Epidermal melanocyte (primary cell): Measurements from ENCODE around the gene KLF12.

ENCODE experiments used
- DNase-seq: peaks from one replicate; pipeline ENCODE4 v3.0.0; 2011; ENCODE audit warnings: low spot score; ENCODE audit not compliant: insufficient read length

Gene KLF12

DNA sequence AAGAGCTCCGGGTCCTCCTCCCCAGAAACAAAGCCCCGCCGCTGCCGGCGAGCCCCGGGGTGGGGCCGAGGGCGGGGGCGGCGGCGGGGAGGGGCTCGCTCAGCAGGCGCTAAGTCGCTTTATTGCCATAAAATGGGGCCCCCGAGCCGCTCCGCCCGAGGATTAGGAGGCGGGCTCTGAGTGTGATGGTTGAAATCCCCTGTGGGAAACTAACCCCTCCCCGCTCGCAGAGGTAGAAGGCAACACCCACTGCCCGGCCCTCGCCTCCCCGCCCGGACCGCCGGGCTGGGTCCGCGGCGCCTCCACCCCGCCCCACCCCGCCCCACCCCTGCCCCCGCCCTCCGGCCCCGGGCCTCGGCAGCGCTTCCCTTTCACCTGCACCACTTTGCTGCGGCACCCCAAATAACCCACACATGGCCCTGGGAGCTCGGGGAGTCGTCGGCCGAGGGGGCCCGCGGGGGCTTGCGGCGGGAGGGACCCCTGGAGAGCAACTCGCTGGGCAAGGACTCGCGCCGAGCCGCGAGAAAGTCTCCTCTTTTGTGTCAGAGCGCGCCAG, at the start of gene KLF12:
TSS of gene KLF12 (minus strand) at position 184 of the 556 bp plus-strand sequence.
- DNase-seq = peak; percentile 51

DNA sequence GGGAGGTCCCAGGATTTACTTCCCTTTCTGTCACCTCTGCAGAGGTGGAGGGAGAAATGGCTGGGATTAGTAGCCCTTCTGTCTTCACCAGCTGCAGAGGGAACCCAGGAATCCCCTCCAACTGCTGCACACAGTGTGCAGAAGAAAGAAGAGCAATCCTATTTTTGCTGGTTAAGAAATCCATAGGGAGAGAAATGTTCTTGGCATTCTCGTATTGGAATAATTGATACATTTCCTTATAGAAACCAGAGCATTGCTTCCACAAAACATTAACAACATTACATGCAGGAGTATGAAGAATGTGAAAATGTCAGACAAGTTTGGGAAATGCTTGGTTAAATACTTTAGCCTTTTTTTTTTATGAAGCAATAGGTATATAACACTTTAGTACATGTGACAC, 48.3 kb upstream of the KLF12 start:
- no peak for DNase-seq

DNA sequence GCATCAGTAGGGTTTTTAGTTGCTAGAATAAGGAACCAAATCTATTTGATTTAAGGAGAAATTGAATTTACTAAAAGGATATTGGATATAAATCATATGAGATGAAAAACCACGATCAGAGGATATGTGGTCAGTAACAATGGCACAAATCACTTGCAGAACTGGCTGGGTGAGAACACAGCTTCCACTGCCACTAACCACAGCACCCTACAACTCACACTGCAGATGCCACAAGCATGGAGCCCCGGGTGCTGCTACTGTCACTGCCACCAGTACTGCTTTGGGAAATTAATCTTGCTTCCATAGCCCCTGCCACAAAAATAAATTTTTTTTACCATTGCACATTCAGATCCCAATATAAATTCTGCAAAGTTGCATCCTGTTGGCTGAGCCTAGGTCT, 40.6 kb upstream of the KLF12 start:
- no peak for DNase-seq

DNA sequence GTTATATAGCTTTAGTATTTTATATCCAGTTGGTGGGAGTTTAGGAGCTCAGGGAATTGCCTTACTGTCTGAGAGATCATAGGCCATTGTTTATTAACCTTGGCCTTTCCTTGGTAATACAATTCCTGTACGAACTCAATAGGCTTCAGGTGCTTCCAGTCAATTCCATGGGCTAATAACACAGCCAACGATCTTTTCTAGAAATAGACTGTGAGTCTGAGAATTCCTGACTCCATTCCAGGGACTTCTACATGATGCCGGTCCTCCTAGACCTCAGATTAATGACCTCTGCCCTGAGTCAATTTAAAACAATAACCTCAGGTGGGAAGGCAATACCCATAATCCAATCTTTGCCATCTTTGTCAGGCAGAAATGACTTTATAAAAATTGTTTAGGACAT, 39.6 kb upstream of the KLF12 start:
- DNase-seq = no peak

DNA sequence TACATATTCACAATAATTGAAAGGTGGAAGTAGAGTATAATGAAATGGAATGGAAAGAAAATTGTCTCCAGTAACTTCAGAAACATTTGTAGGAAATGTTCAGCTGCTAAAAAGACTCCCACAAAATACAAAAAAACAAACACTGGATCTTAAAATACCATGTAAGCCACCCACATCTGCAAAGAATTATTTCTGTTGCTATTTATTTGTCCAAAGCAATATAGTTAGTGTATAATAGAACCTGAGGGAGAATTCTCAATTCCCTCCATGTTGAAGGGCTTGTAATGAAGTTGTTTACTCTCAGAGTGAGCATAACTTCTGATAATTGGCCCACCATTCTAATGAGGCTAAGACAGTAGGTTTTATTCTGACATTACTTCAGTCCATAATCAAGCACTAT, 37.4 kb upstream of the KLF12 start:
- DNase-seq = no peak

DNA sequence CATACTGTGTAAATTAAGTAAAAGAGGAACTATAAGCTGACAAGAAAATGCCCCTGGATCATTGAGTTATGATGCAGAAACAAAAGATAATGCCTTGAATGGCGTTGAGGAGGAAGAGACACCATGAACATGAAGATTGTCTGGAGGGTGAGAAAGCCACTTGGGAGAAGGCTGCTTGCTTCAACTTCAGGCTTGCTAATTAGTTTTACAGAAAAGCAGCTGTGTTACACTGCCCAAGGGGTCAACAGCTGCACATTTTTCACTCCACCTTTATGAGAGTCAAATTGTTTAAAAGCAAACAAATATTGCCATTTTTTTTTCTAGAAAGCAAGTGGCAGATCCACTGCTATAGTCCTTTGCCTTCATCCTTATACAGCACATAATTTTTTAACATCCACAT, 35.5 kb upstream of the KLF12 start:
- DNase-seq = no peak

DNA sequence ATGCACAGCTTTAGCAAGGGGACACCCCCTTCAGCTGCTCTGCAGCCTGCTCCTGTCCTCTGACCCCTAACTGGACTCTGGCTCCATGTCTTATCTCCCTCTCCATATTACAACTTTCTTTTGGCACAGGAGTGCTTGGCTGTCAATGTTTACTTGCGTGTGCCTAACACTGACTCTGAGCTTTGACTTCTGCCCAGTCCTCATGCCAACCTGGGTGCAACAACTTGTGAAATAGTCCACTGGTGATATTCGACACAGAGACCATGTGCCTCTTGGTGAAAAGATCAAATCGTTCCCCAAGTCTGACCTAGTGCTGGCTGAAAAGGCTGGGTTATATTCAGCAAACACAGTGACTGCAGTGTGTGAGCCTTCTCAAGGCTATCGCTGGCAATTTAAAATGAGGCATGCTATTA, 34.1 kb upstream of the KLF12 start:
- no peak for DNase-seq

DNA sequence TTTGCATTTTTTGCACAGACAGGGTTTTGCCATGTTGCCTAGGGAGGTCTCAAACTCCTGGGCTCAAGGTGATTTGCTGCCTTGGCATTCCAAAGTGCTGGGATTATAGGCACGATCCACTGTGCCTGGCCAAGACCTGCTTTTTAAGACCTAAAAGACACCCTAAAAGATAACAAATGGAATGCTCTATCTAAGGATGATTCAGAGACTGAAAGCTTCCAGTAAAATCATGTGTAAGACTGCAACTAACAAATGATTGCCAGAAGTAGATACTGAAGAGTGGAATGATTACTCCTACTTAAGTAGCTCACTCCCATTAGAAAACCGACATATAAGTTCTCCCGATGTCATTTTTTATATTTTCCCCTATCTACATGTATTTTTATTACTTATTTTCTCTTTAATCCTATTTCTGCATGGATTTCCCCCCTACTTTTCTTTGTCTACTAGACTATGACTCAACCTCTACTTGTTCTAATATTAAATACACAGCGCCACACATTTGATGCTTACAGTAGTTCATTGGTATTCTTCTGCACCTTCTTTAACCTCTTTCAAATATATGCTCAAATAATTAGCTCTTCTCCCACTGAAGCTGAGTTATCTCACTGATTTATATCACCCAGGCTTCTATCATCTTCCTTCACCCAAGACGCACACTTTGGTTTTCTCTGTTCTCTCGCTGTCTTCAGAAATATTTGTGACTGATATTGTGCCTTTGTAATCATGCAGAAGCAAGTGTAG, 32.2 kb upstream of the KLF12 start:
- no peak for DNase-seq

DNA sequence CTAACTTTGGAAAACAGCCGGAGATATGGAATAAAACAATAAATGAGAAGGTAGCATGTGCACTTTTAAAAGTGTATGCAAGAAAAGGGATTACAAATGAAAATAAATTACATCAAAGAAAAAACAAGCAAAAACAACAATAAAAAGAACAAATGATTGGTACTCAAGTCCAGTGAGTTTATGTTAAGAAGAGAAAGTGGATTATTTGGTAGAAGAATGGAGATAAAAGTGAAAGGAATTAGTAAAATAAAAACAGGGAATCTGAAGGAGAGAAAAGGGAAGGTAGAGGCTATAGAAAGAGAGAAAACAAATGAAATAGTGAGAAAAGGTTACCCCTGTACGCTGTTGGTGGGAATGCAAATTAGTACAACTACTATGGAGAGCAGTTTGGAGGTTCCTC, 28.6 kb upstream of the KLF12 start:
- no peak for DNase-seq

DNA sequence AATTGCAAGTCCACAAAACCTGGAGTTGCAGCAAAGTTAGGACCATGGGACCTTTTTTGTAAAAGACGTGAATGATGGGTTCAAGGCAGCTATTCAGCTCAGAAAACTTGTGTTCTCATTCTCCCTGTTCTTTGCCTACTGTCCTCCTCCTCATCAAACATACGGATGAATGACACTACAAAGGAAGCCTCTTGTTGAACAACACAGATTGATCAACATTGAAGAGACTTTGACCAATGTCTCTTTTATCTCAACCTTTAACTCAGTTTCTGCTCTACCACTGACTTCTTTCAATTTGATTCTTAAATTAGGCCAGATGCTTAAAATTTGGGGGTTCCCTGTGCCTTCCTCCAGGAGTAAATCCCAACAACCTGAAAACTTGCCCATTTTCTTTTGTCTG, 27.9 kb upstream of the KLF12 start:
- no peak for DNase-seq

DNA sequence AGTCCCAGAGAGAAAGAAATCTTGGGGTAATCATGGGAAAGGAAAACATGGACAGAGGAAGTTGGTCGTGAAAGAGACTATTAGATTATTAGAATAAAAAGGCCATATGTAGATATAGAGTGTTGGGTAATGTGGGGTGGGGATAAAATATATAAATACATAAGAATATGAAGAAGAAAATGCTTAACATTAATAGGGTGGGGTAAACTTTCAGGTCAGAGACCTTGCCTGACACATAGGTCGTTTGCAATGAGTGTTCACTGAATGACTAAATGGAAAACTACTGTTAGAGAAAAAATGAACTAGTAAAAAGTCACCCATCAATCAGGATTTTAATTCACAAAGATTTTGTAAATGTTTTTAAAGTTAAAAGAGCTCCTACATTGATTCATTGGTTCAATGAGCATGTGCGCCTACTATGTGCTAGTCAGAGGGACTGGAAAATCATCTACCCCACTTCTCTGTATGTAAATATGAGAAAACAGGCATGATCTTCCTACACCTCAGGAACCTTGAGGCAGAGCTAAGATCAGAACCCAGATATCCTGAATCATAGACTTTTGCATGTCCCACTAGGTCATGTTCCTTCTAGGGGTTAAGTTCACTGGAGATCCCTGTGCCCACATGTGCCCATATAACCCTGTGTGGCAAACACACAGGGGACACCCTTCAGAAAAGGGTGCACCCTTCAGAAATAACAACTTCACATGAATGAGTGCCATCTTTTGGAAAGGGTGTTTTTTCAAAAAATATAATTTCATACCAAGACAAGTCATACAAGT, 24.6 kb upstream of the KLF12 start:
- no peak for DNase-seq

DNA sequence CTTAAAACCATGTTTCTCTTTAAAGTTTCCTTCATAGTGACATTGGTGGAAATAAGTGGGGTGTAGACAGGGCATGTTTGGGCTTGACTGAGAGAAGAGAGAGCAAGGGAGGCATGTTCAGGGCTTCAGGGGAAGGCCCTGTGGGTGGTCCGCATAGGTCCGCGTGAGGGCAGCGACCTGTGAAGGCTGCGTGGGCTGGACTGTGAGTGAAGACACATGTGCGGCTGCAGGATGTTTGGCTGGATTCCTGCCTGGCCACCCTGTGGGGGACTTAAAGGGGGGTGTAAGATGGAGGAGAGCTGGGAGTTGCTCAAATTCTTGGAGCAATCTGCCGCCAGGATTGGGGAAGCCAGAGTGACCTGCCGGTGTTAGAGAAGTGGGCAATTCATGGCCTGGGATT, 23.8 kb upstream of the KLF12 start:
- DNase-seq = no peak

DNA sequence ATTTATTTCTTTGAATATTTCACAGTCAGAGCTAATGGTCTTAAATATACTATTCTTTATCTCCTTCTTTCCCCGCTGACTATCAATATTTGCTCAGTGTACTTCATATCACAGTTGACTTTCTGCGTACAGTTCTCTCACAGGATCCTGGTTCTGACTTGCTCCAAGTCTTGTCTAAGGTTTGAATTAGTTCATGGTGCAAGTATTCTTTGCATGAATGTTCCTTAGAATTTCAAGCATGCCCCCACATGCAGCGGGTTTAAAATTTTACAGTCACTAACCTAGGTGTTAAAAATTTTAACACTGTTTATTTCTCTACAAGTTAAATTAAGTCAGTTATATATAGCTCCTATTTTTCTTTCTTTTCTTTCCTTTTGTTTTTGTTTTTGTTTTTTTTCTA, 20.8 kb upstream of the KLF12 start:
- DNase-seq = no peak

DNA sequence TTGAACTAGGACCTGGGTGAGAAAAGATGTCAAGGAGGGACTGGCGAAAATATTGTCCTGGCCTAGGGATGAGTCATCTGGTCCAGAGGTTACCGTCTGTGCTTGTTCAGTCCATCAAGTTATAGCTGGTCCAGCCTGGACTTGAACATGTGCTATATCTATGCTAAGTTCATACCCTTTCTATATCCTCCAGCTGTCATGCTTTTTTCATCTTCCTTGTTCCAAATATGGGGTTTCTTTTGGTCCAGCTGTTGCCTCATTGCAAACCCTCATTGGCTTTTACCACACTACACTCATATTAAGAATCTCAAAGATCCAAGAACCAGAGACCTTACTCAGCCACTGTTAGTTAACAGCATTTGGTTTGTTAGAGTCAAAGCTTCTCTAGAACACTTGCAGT, 19.1 kb upstream of the KLF12 start:
- no peak for DNase-seq

DNA sequence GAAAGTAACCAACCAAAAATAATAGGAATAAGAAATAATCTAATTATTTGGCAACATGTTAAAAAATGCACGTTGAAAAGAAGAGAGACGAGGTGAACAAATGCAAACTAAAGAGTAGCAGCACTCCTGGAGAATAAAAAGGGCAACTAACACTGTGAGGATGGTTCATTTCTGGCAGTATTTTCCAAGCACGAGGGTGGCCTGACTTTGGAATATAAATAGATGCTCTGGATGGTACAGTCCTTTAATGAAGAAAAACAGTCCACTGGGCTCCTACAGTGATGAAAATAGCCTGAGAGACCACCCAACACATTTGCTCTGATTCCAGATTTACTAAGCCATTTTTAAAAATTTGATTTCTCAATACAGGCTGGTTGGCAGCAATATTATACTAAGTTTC, 17.7 kb upstream of the KLF12 start:
- DNase-seq = no peak

DNA sequence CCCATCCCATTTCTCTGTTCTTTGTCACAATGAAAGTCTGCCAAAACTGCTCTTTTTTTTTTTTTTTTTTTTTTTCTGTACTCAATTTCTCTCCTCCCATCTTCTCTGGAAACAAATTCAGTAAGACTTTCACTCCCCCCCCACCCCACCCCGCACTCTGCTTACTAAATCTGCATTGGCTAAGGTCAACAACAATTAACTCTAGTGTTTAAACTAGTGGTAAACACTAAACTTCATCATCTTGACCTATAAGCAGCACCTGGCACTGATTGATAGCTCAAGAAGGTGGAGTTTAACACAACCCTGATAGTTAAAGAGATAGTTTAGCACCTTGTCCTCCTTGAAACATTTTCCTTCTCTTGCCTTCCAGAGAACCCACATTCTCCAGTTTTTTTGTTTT, 14.1 kb upstream of the KLF12 start:
- no peak for DNase-seq

DNA sequence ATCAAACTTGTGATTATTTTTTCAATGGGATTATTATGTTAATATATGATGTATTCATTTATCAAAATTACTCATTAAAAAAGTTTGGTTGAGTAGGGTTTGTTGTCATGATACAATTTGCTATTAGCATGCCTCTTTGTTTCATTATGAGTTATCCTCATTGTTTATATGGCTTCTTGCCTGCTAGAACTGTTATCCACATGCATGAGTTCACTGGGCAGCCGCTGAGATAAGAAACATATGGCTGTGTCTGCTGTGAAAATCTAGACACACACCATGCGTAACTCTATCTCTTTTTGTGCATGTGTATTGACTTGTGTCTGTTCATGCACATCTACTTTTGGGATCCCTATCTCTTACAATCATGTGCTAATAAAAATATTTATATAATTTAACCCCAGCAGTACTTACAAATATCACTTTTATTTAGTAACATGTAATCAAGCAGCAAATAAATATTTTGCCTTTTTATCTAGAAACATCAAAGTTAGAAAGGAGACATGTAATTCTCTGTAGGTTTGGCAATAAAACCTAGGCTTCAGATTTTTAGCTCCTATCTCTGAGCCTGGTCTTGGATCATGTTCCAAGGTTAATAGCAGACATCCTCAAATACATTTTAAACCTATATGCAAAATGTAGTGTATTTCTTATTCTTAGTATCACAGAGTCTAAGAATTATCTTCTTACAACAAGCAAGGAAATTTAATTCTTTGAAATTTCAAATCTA, 11.2 kb upstream of the KLF12 start:
- no peak for DNase-seq

DNA sequence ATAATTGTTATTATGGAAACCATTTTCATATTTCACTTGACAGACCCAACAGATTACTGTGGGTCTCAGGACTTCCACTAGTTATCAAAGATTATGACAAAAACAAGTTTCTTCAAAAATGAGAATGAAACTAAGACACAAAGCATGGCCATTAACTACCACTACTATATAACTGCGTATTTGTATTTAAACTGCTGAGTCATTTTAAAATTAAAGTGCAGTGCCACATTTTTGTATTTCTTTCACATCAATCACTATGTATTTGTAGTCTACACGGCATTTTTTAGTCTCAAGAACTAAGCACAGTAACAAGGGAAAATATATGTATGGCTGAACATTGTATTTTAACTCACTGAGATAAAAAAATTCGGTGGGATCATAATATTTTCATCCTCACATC, 10.1 kb upstream of the KLF12 start:
- no peak for DNase-seq

DNA sequence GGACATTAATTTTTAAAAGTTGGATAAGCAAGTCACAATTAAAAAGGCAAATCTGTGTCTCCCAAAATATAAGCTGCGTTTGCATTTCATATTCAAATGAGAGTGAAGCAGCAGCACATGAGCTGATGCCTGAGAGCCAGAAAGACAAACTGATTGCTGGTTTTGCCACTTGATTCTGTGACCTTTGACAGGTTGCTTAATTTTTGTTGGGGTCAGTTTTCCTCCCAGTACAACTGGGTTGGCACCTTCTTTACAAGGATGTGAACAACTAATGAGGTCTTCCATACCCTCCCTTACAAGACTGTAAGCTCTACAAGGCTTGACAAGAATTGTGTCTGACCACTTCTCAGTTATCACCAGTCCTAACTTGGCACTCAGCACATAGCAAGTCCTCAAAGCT, 8.1 kb upstream of the KLF12 start:
- no peak for DNase-seq

DNA sequence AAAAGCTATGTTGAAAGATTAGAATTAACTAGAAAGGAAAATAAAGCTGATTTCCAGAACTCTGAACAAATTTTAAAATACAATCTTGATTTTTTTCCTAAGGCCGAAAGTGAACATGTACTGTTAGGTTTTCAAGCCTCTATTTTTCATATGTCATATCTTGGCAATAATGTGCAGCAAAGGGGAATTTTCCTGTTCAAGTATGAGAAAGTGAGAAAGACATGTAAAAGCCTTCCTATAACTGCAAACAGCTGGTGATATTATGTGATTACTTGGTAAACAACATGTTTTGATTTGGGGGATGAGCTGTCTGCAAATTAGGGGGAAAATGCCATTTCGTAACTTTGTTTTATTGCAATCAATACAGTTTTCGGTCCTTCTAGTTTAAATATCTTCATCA, 4.0 kb upstream of the KLF12 start:
- no peak for DNase-seq

DNA sequence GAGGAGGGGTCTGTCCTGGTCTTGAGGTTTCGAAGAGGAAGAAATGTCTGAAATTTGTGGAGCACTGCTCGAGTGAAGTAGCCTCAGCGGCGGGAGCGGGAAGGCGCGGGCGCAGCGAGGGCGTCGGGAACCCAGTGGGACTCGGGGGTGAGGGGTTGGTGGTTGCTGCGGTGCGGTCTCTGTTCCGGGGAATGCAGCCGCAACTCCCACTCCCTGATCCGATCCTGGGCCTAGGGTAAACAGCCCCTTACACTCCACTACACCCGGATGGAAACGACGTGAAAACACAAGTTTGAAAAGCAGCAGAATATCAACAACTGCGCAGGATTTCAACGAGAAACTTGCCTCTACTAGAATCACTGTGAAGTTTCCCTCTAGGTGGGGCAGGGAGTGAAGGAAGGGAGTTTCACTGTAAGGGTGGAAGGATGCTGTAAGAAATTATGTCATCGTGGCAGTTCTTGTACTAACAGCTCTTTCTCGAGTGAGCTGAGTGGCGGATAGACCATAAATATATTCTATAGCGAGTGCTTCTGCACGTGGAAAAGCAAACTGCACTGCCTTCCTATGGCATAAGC, 2.0 kb upstream of the KLF12 start:
- no peak for DNase-seq
